LNCAP (cell line): ENCODE measurements around the gene SAMD14.
A peak's percentile ranks its signal among the peaks of the same experiment; 100 is the strongest.

ENCODE experiments used
- CTCF ChIP-seq: fragments of 450-650 bp; IDR thresholded peaks from 2 replicates; pipeline ENCODE4 v1.5.1; 2017; ENCODE audit warnings: mild to moderate bottlenecking

SAMD14 gene

GRCh38 chr17:50093246-50093645 is 36.7 kb downstream of the SAMD14 start:
- TF ChIP-seq CTCF = no peak

GRCh38 chr17:50091918-50092285 is 38.1 kb downstream of the SAMD14 start:
- TF ChIP-seq CTCF = no peak

GRCh38 chr17:50090971-50091917 is 38.7 kb downstream of the SAMD14 start:
- no peak for TF ChIP-seq CTCF

GRCh38 chr17:50090071-50090470 is 39.9 kb downstream of the SAMD14 start:
- no peak for TF ChIP-seq CTCF

- TF ChIP-seq CTCF = no peak
Observed at GRCh38 chr17:50088952-50089825, 40.8 kb downstream of the SAMD14 start.

GRCh38 chr17:50087912-50088405 is 42.0 kb downstream of the SAMD14 start:
- no peak for TF ChIP-seq CTCF

- TF ChIP-seq CTCF = peak; percentile 98
Observed at GRCh38 chr17:50087246-50087911, 42.6 kb downstream of the SAMD14 start.
